HepG2 (cell line): ENCODE data around the gene HSPA5. TPM values are rescaled to one million over a fixed set of nuclear protein-coding genes. Genes with fewer than 3 reads are reported as not detected.
A peak's percentile ranks its signal among the peaks of the same experiment; 100 is the strongest.

Experiments
- HCFC1 ChIP-seq: fragments of 150-350 bp; IDR thresholded peaks from 2 replicates; pipeline ENCODE4 v1.6.1; 2014; ENCODE audit warnings: low read depth, low read length
- HOXA9 ChIP-seq: sonication (generic); formaldehyde crosslinking; IDR thresholded peaks from 2 replicates; pipeline ENCODE4 v1.8.1; 2022; ENCODE audit warnings: missing genetic modification reagents, mild to moderate bottlenecking, moderate library complexity, borderline replicate concordance
- KLF16 ChIP-seq, 2 experiments: sonication (generic) in 1 of 2; formaldehyde crosslinking in 1 of 2; IDR thresholded peaks; 2 replicates each; pipeline versions ENCODE4 v1.6.1 to v1.8.0; 2016 to 2023; ENCODE audit warnings: missing genetic modification reagents in 2 of 2, missing compliant biosample characterization in 1 of 2
- NFRKB ChIP-seq: fragments of 450-650 bp; IDR thresholded peaks from 2 replicates; pipeline ENCODE4 v1.6.1; 2017
- TMF1 ChIP-seq: sonication (generic); formaldehyde crosslinking; IDR thresholded peaks from 2 replicates; pipeline ENCODE4 v1.8.1; 2022; ENCODE audit warnings: low read depth, missing genetic modification reagents
- ZNF563 ChIP-seq: sonication (generic); formaldehyde crosslinking; IDR thresholded peaks from 2 replicates; pipeline ENCODE4 v1.8.0; 2022; ENCODE audit warnings: mild to moderate bottlenecking, moderate library complexity, missing genetic modification reagents
- ZNF646 ChIP-seq: sonication (generic); formaldehyde crosslinking; IDR thresholded peaks from 2 replicates; pipeline ENCODE4 v1.9.0; 2021; ENCODE audit warnings: mild to moderate bottlenecking, missing genetic modification reagents
- ZNF800 ChIP-seq: sonication (generic); formaldehyde crosslinking; IDR thresholded peaks from 2 replicates; pipeline ENCODE4 v1.4.0; 2020; ENCODE audit warnings: missing genetic modification reagents
- polyA plus RNA-seq, 8 experiments: library from polyadenylated mRNA; depleted of rRNA in 3 of 8; stranded (reverse) in 7 of 8; unstranded in 1 of 8; fragments of >200 nt; fragmentation: Illumina TruSeq in 4 of 8; extraction: Trizol in 4 of 8; gene quantifications; 2 replicates each; pipeline versions ENCODE4 v1.2.1 to v1.2.3, GENCODE V29; 2011 to 2016; ENCODE audit warnings: low read depth in 4 of 8, missing spikeins in 1 of 8, mixed read lengths in 1 of 8; ENCODE audit not compliant: insufficient read depth in 1 of 8
- total RNA-seq, 5 experiments: library from RNA; depleted of rRNA; stranded (reverse); fragments of >200 nt; fragmentation: Illumina TruSeq; extraction: Trizol; gene quantifications; 2 replicates each; pipeline ENCODE4 v1.2.3, GENCODE V29; 2016; ENCODE audit warnings: low read depth in 1 of 5
- TF ChIP-seq, protein P1 (sequence below): sonication (generic); formaldehyde crosslinking; IDR thresholded peaks from 2 replicates; pipeline ENCODE4 v1.4.0; 2020; ENCODE audit warnings: mild to moderate bottlenecking, missing genetic modification reagents
- TF ChIP-seq, protein P2 (sequence below): sonication (generic); formaldehyde crosslinking; IDR thresholded peaks from 2 replicates; pipeline ENCODE4 v1.9.0; 2021; ENCODE audit warnings: missing genetic modification reagents, mild to moderate bottlenecking, borderline replicate concordance

The HSPA5 gene
- total and polyA plus RNA-seq, 2 of the 13 experiments (the other 11 are each of a cell fraction or from before 2014, with no cell fraction given), result 201 to 206 TPM

DNA sequence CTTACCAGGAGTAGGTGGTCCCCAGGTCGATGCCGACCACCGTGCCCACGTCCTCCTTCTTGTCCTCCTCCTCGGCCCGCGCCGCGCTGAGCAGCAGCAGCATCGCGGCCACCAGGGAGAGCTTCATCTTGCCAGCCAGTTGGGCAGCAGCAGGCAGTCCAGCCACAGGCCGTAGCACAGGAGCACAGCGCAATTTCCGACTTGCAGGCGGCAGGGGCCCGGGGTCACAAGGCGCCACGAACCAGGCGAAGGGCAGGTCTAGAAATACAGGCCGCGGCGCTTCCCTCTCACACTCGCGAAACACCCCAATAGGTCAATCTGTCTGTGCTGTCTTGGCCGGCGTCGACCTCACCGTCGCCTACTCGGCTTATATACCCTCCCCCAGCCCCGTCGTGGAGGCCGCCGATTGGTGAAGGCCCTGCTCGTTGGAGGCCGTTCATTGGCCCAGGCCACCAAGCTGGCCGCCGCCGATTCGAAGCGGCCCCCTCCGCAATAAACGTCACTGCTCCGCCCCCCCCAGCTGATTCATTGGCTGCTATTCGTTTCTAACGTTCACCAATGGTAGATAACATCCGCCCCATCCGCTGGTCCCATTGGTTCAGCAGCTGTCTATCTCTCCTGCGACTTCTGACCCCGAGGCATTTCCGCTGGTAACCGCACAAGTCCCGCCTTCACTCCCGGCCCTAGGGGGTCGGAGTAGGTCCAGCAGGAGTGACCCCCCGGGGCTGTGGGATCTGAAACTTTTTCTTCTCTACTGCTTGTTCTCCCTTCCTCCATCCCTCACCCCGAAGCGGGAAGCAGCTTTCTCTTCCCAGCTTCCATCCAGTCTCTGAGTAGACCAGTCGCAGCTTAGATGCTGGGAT, at the start of gene HSPA5 (continued):
- TF ChIP-seq ZNF800 (0 out of 2 replicates have a peak, but pooled peaks have one; percentile 31), TMF1 (no peak; the same call in 1 of the 2 replicates), HOXA9 (CRISPR knock-in tag) (0 out of 2 replicates have a peak, but pooled peaks have one; percentile 56), HCFC1 (peak; percentile 33; the same call in 1 of the 2 replicates), KLF16 (CRISPR knock-in tag; IDR thresholded peaks at IDR 0.05) (peak; percentile 30 to 91; a peak in 1 of 4 replicates), NFRKB (no peak), ZNF646 (CRISPR knock-in tag) (no peak), ZNF563 (CRISPR knock-in tag) (peak; percentile 53; the same call in 1 of the 2 replicates)
- TF ChIP-seq, protein P1, sequence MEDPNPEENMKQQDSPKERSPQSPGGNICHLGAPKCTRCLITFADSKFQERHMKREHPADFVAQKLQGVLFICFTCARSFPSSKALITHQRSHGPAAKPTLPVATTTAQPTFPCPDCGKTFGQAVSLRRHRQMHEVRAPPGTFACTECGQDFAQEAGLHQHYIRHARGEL (CRISPR knock-in tag), result no peak
- TF ChIP-seq, protein P2, sequence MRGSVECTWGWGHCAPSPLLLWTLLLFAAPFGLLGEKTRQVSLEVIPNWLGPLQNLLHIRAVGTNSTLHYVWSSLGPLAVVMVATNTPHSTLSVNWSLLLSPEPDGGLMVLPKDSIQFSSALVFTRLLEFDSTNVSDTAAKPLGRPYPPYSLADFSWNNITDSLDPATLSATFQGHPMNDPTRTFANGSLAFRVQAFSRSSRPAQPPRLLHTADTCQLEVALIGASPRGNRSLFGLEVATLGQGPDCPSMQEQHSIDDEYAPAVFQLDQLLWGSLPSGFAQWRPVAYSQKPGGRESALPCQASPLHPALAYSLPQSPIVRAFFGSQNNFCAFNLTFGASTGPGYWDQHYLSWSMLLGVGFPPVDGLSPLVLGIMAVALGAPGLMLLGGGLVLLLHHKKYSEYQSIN, result no peak
